ENCODE data around the gene TK1.

The TK1 gene

GRCh38 chr17:78137392-78138203 is 49.3 kb downstream of the TK1 start:
- peaks cover 5% of the 10 kb centered on the region for H3K4me1 ChIP-seq (ENCODE audit: control insufficient read depth, insufficient read depth, low read length, poor library complexity, severe bottlenecking)
- H3K27ac ChIP-seq (ENCODE audit: low read depth, low read length, severe bottlenecking), result no peak overlapping the region
- H3K9me3 ChIP-seq (ENCODE audit: control insufficient read depth, low read length), result no peaks in the 10 kb centered on the region
- 86 to 93% methylated on average over 16 to 18 of the region's 26 CpGs for WGBS, 2 experiments (ENCODE audit: insufficient coverage in 2 of 2)
- H3K4me3 ChIP-seq (ENCODE audit: extremely low read depth, insufficient read depth, low read length, poor library complexity, severe bottlenecking), result no peak overlapping the region
- H3K36me3 ChIP-seq (ENCODE audit: control insufficient read depth, insufficient read depth, low read length), result no peaks in the 10 kb centered on the region

- H3K9me3 ChIP-seq (ENCODE audit: control insufficient read depth, low read length), result no peaks in the 10 kb centered on the region
- no peak overlapping the region for H3K27ac ChIP-seq (ENCODE audit: low read depth, low read length, severe bottlenecking)
- no peak overlapping the region for H3K4me3 ChIP-seq (ENCODE audit: extremely low read depth, insufficient read depth, low read length, poor library complexity, severe bottlenecking)
- WGBS, 2 experiments (ENCODE audit: insufficient coverage in 2 of 2), result 91 to 95% methylated on average over 6 to 8 of the region's 9 CpGs
- no peaks in the 10 kb centered on the region for H3K36me3 ChIP-seq (ENCODE audit: control insufficient read depth, insufficient read depth, low read length)
- H3K4me1 ChIP-seq (ENCODE audit: control insufficient read depth, insufficient read depth, low read length, poor library complexity, severe bottlenecking), result peaks cover 6% of the 10 kb centered on the region
Measured at GRCh38 chr17:78135858-78136500, 50.9 kb downstream of the TK1 start.

- Histone ChIP-seq H3K36me3 (ENCODE audit: control insufficient read depth, insufficient read depth, low read length) (no peaks in the 10 kb centered on the region), H3K27ac (ENCODE audit: low read depth, low read length, severe bottlenecking) (no peak overlapping the region), H3K4me1 (ENCODE audit: control insufficient read depth, insufficient read depth, low read length, poor library complexity, severe bottlenecking) (peaks cover 16% of the 10 kb centered on the region), H3K4me3 (ENCODE audit: extremely low read depth, insufficient read depth, low read length, poor library complexity, severe bottlenecking) (no peak overlapping the region), H3K9me3 (ENCODE audit: control insufficient read depth, low read length) (no peaks in the 10 kb centered on the region)
- WGBS, 2 experiments (ENCODE audit: insufficient coverage in 2 of 2), result 67 to 90% methylated on average over 3 to 8 of the region's 9 CpGs
Measured at GRCh38 chr17:78134899-78135385, 51.9 kb downstream of the TK1 start.

- Histone ChIP-seq H3K4me1 (ENCODE audit: control insufficient read depth, insufficient read depth, low read length, poor library complexity, severe bottlenecking) (peaks cover 23% of the 10 kb centered on the region), H3K9me3 (ENCODE audit: control insufficient read depth, low read length) (no peaks in the 10 kb centered on the region), H3K27ac (ENCODE audit: low read depth, low read length, severe bottlenecking) (no peak overlapping the region), H3K4me3 (ENCODE audit: extremely low read depth, insufficient read depth, low read length, poor library complexity, severe bottlenecking) (no peak overlapping the region), H3K36me3 (ENCODE audit: control insufficient read depth, insufficient read depth, low read length) (no peaks in the 10 kb centered on the region)
- 59 to 64% methylated on average over 29 to 36 of the region's 39 CpGs for WGBS, 2 experiments (ENCODE audit: insufficient coverage in 2 of 2)
Measured at GRCh38 chr17:78133971-78134898, 52.6 kb downstream of the TK1 start.

- WGBS, 2 experiments (ENCODE audit: insufficient coverage in 2 of 2), result 94% methylated on average over 26 to 28 of the region's 30 CpGs
- H3K4me1 ChIP-seq (ENCODE audit: control insufficient read depth, insufficient read depth, low read length, poor library complexity, severe bottlenecking), result peaks cover 24% of the 10 kb centered on the region
Measured at GRCh38 chr17:78133179-78133951, 53.5 kb downstream of the TK1 start.

GRCh38 chr17:78132767-78133178 is 54.1 kb downstream of the TK1 start:
- Histone ChIP-seq H3K4me1 (ENCODE audit: control insufficient read depth, insufficient read depth, low read length, poor library complexity, severe bottlenecking) (peaks cover 24% of the 10 kb centered on the region), H3K4me3 (ENCODE audit: extremely low read depth, insufficient read depth, low read length, poor library complexity, severe bottlenecking) (no peak overlapping the region), H3K9me3 (ENCODE audit: control insufficient read depth, low read length) (no peaks in the 10 kb centered on the region), H3K36me3 (ENCODE audit: control insufficient read depth, insufficient read depth, low read length) (no peaks in the 10 kb centered on the region), H3K27ac (ENCODE audit: low read depth, low read length, severe bottlenecking) (no peak overlapping the region)
- WGBS, 2 experiments (ENCODE audit: insufficient coverage in 2 of 2), result 95 to 96% methylated on average over 7 to 8 of the region's 9 CpGs

More at GRCh38 chr17:78133179-78133951, 53.5 kb downstream of the TK1 start:
- Histone ChIP-seq H3K36me3 (ENCODE audit: control insufficient read depth, insufficient read depth, low read length) (no peaks in the 10 kb centered on the region), H3K9me3 (ENCODE audit: control insufficient read depth, low read length) (no peaks in the 10 kb centered on the region), H3K27ac (ENCODE audit: low read depth, low read length, severe bottlenecking) (no peak overlapping the region), H3K4me3 (ENCODE audit: extremely low read depth, insufficient read depth, low read length, poor library complexity, severe bottlenecking) (no peak overlapping the region)

GRCh38 chr17:78132084-78132676 is 54.7 kb downstream of the TK1 start:
- Histone ChIP-seq H3K4me1 (ENCODE audit: control insufficient read depth, insufficient read depth, low read length, poor library complexity, severe bottlenecking) (peaks cover 24% of the 10 kb centered on the region), H3K27ac (ENCODE audit: low read depth, low read length, severe bottlenecking) (no peak overlapping the region), H3K9me3 (ENCODE audit: control insufficient read depth, low read length) (no peaks in the 10 kb centered on the region), H3K4me3 (ENCODE audit: extremely low read depth, insufficient read depth, low read length, poor library complexity, severe bottlenecking) (peak overlapping the region; percentile 23), H3K36me3 (ENCODE audit: control insufficient read depth, insufficient read depth, low read length) (no peaks in the 10 kb centered on the region)
- 36 to 43% methylated on average over 25 to 32 of the region's 38 CpGs for WGBS, 2 experiments (ENCODE audit: insufficient coverage in 2 of 2)

GRCh38 chr17:78131172-78132083 is 55.4 kb downstream of the TK1 start:
- Histone ChIP-seq H3K9me3 (ENCODE audit: control insufficient read depth, low read length) (no peaks in the 10 kb centered on the region), H3K4me3 (ENCODE audit: extremely low read depth, insufficient read depth, low read length, poor library complexity, severe bottlenecking) (peak overlapping the region; percentile 23), H3K36me3 (ENCODE audit: control insufficient read depth, insufficient read depth, low read length) (peaks cover 5% of the 10 kb centered on the region), H3K27ac (ENCODE audit: low read depth, low read length, severe bottlenecking) (no peak overlapping the region), H3K4me1 (ENCODE audit: control insufficient read depth, insufficient read depth, low read length, poor library complexity, severe bottlenecking) (peaks cover 31% of the 10 kb centered on the region)
- 43 to 50% methylated on average over 61 to 63 of the region's 74 CpGs for WGBS, 2 experiments (ENCODE audit: insufficient coverage in 2 of 2)

- Histone ChIP-seq H3K4me1 (ENCODE audit: control insufficient read depth, insufficient read depth, low read length, poor library complexity, severe bottlenecking) (peaks cover 39% of the 10 kb centered on the region), H3K4me3 (ENCODE audit: extremely low read depth, insufficient read depth, low read length, poor library complexity, severe bottlenecking) (no peak within 1 kb of the TSS), H3K36me3 (ENCODE audit: control insufficient read depth, insufficient read depth, low read length) (peaks cover 14% of the 10 kb centered on the region), H3K9me3 (ENCODE audit: control insufficient read depth, low read length) (no peaks in the 10 kb centered on the region), H3K27ac (ENCODE audit: low read depth, low read length, severe bottlenecking) (peak within 1 kb of the TSS; percentile 36)
- 86 to 87% methylated on average over 7 to 8 of the region's 10 CpGs for WGBS, 2 experiments (ENCODE audit: insufficient coverage in 2 of 2)
Measured at GRCh38 chr17:78130437-78131101, 56.3 kb downstream of the TK1 start, which contains the start of gene TMC8. Gene TMC8, plus strand, starts transcription at chr17:78130771. Its CDS starts 818 bp downstream, at chr17:78131589.
